ENCODE measurements around the gene APOL2.

GRCh38 chr22:36257308-36257707 is 18.0 kb upstream of the APOL2 start:
- TF ChIP-seq EZH2 (IDR thresholded peaks at IDR 0.05) (no peak), CTCF (IDR thresholded peaks at IDR 0.05) (no peak), EZH2phosphoT487 (IDR thresholded peaks at IDR 0.05) (no peak)

Measured in neural progenitor cell (in vitro differentiated cells).